ENCODE data around the gene KLRC3.
A peak's percentile ranks its signal among the peaks of the same experiment; 100 is the strongest.
"Not testable (repeated sequence)": the region's sequence is repeated elsewhere in the genome, so short reads cannot be mapped to it uniquely, and the experiment has no call there.

KLRC3 gene

DNA sequence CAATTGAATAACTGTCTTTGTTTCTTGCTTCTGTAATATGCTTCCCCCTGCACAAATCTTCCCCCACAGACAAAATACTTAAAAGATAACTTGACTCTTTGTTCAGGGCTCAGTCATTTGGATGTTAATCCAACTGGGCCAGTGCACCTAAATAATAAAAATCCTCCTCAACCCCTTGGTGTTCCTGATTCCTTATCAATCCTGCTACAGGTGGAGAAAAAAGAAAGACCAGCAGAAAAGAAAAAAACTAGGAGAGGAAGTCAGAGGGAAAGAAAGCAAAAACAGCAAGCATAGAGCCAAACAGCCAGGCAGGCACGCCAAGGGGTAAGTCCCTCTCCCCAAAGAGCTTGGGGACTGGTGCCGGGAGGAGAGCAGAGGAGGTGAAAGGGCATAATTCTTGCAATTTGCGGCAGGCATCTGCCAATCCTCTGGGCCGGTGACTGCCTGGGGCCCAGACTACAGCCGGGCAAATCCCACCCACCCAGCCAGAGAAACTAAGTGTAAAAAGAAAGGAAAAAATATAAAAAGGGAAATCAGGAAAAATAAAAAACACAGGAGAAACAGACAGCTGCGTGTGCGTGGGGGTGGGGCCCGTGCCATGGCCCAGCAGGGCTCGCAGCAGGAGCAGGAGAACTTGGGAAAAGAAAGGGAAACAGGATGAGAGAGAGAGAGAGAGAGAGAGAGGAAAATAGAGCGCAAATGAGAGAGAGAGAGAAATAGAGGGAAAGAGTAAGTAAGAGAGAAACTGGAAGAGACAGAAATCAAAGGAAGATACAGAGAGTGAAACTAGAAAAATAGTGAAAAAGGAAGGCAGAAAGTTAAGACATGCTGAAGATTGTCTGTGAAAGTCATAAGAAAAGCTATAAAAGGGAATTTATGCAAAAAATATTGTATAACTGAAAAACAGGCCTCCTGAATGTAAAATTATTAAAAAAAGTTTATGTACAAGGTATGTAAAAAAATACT lies 51.9 kb downstream of the KLRC3 start:
- ATAC-seq: no peak

DNA sequence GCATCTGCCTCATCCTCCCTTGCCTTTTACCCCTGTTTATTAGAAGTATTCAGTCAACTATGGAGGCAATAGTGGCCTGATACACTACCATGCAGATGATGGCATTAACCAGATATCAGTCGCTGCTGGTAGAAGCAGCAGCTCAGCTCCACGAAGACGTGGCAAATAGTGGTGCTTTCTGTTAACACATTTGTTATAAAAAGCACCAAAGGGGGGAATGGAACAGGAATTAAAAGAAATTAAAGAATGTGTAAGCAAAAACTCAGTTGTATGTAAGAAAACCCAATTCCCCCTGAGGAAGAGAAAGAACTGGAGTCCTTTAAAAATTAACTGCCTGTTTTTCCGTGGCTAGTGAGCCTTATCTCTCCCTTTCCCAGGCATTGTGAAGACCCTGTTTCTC lies 52.7 kb downstream of the KLRC3 start:
- ATAC-seq: not testable (repeated sequence)

DNA sequence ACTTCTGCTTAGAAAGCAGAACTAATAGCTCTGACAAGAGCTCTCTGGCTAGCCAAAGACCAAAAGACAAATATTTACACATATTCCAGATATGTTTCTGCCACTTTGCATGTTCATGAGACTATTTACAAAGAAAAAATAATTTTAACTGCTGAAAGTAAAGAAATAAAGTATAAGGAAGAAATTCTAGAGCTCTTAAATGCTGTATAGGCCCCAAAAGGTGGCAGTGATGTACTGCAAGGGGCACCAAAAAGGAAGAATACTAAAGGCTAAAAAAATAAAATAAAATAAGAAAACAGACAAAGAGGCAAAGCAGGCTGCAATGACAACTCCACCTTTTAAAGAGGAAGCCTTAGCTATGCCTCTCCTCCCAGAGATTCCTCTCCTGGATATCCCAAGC lies 53.5 kb downstream of the KLRC3 start:
- no peak for ATAC-seq

DNA sequence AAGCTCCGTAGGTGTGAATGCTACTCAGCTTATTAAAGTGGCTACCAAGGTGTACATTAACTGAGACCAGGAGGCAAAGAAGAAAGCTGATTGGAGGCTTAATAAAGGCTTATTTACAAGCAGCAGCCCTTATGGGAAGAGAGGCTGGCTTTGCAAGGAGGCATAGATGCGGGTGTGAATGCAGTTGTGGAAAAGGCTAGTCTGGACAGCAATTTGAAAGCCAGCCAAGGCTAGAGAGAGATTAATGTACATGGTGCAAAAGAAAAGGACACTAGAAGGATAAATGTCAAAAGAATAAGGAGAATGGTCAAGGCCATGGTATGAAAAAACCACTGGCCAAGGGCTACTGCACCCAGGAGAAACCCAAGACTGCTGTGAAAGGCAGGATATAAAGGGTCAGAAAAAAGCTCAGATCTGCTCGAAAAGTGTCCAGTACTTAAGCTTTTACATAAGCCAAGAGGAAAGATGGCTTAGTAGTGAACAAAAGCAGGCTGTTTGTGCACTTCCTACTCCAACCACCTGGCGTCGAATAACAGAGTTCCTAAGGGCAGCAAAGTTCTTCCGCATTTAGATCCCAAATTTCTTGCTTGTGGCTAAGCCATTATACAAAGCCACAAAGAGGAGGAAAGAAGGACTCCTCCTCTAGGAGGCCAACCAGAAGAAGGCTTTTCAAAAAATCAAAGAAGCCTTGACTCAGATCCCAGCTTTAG lies 54.5 kb downstream of the KLRC3 start:
- no peak for ATAC-seq

DNA sequence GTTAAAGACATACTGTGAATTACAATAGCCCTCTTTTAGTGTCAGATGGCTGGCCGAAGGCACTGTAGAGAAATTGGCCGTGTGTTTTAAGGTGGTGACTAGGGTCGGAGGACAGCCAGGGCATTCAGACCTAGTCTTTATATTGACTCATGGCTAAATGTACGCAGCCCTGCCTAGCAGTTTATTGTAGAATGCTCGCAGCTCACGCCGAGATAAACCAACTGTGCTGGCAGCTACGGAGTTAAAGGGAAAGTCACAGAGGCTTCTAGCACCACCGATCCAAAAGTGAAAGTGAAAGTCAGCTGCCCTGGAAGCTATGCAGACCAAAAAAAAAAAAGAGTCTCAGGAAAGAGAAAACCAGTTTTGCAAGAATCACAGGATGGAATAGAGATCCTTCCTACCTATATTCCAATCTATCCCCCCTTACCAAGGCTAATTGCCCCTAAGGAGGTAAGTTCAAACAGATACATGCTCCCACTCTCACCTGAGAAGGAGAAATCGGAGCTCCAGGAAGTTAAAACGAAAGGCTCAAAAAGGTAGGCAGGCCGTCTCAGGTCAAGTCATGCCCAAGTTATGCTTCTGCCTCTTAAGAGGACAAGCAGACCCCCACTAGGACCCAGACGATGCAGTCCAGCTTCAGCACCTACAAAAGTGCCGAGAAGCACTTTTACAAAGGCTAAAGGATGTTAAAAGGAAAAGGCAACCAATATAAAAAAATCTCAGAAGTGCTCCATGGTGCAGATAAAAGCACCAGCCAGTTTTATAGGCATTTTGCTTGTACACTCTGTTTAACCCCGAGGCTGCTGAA lies 55.4 kb downstream of the KLRC3 start:
- peak; percentile 88 to 90 for ATAC-seq

DNA sequence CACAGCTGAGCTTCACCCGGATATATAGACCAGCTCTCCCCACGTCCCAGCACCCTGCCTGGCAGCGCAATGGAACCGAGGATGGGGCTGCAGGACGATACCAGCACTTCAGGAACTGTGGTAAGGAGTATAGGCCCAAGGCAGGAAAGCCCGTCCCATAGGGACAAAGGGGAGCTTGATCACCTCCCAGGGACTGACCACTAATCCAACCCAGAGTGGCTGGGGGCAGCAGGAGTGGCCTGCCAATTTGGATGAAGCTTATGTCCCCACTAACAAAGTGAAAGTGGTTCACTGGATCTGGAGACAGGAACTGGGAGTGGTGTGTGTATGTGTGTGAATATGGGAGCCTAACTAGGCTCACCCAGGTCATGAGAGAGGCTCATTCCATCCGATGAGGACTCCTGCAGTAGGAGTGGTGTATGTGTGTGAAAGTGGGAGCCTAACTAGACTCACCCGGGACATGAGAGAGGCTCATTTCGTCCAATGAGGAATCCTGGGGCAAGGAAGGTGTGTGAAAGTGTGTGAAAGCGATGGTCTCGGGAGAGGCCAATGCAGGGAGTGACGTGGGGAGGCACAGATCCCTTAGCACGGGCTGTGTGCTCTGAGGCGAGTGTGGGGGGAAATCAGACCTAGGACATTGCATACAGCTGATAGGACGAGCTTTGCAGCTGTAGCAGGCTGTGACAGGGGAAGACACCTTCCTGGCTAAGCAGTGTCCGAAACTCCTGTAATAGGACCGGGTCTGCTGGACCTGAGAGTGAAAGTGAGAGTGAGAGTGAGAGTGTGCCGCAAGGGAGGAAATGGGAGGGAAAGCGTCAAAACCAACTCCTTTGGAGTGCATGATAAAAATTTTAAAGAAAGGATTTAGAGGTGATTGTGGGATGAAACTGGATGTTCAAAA lies 56.2 kb downstream of the KLRC3 start:
- ATAC-seq: peak; percentile 33 to 52

DNA sequence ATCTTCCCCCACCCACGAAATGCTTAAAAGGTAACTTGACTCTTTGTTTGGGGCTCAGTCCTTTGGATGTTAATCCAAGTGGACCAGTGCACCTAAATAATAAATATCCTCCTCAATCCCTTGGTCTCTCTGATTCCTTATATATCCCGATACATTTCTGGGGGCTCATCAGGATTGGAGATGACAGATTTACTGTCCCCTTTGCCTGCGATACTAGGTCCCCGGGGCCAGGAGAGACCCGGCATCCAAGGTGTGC lies 56.8 kb downstream of the KLRC3 start:
- no peak for ATAC-seq

DNA sequence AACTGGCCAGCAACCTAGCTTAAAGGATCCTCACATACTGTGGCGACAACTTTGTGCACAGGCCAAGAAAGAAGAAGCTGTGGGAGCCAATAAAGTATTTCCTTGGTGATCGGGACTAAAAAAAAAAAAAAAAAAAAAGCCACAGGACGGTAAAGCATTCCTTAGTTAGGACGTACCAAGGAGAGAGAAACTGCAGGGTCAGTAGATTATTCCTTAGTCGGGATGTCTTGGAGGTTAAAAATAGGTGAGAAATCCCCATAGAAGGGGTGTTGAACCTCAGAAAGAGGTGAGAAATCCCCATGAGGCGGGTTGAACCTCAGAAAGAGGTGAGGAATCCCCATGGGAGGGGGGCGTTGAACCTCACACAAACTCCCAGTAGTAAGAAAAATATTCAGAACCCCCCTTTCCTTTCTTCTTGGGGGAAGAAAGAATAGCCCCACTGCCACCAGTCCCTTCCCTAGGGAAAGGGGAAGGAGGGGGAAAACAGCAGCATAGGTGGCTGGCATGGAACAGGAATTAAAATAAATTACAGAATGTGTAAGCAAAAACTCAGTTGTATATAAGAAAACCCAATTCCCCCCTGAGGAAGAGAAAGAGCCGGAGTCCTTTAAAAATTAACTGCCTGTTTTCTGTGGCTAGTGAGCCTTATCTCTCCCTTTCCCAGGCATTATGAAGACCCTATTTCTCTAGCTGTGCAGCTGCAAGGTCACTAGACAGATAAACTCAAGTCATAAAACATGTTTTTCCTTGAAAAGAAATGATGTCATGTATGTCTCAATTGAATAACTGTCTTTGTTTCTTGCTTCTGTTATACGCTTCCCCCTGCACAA lies 57.4 kb downstream of the KLRC3 start:
- no peak for ATAC-seq

DNA sequence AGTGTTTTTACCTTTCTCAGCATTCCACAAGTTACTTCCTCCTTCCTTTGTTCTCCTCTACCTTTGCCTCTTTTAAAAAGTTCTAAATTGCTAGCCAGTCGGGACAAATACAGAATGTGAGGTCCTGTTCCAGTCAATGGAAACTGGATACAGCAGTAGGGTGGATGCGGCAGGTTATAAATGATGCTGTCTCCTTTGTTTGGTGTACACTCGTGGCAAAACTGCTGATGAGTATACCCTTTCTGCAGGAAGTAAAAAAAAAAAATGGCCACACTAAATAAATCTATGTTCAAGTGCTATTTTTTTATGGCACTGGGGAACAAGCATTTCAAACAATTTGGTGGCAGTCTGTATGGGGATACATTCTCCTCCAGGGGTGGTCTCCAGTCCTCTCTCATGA lies 58.1 kb downstream of the KLRC3 start:
- ATAC-seq: no peak

Measured in activated CD4-positive, CD25-positive, alpha-beta regulatory T cell treated with anti-CD3 and anti-CD28 coated beads, Interleukin-2, amount 50 U/mL, for 24 hours (primary cell).